H9 (cell line): Measurements from ENCODE around the gene HOXD13. TPM values are rescaled to one million over a fixed set of nuclear protein-coding genes. Genes with fewer than 3 reads are reported as not detected.

Experiments used
- DNase-seq: peaks from one replicate; pipeline ENCODE4 v3.0.0-alpha.2; 2017
- H2AFZ ChIP-seq: one replicate; pipeline ENCODE4 v1.6.1; 2013; ENCODE audit warnings: mild to moderate bottlenecking, low read length, control low read depth, moderate library complexity
- H2AK5ac ChIP-seq: 2 replicates; pipeline ENCODE4 v1.6.1; 2013; ENCODE audit warnings: low read length, control low read depth, mixed read lengths; ENCODE audit not compliant: insufficient read length
- H2BK120ac ChIP-seq: one replicate; pipeline ENCODE4 v1.6.1; 2013; ENCODE audit warnings: low read depth, mild to moderate bottlenecking, low read length, control low read depth, inconsistent platforms; ENCODE audit not compliant: poor library complexity, severe bottlenecking
- H2BK12ac ChIP-seq: 2 replicates; pipeline ENCODE4 v1.6.1; 2013; ENCODE audit warnings: low read length, control low read depth, mixed read lengths, low read depth; ENCODE audit not compliant: insufficient read length
- H2BK15ac ChIP-seq: 2 replicates; pipeline ENCODE4 v1.6.1; 2013; ENCODE audit warnings: low read depth, low read length, control low read depth
- H2BK20ac ChIP-seq: one replicate; pipeline ENCODE4 v1.6.1; 2013; ENCODE audit warnings: low read depth, mild to moderate bottlenecking, low read length, control low read depth, inconsistent platforms; ENCODE audit not compliant: poor library complexity, severe bottlenecking
- H2BK5ac ChIP-seq: 2 replicates; pipeline ENCODE4 v1.6.1; 2013; ENCODE audit warnings: low read length, control low read depth, mixed read lengths; ENCODE audit not compliant: insufficient read length
- H3K14ac ChIP-seq: 2 replicates; pipeline ENCODE4 v1.6.1; 2013; ENCODE audit warnings: low read length, control low read depth; ENCODE audit not compliant: insufficient read depth
- H3K18ac ChIP-seq: 2 replicates; pipeline ENCODE4 v1.6.1; 2013; ENCODE audit warnings: low read depth, mild to moderate bottlenecking, mixed read lengths, low read length, control low read depth; ENCODE audit not compliant: insufficient read length
- H3K23ac ChIP-seq: 2 replicates; pipeline ENCODE4 v1.6.1; 2013; ENCODE audit warnings: low read length, control low read depth, mixed read lengths, low read depth; ENCODE audit not compliant: insufficient read length
- H3K23me2 ChIP-seq: 2 replicates; pipeline ENCODE4 v1.6.1; 2013; ENCODE audit warnings: low read depth, mild to moderate bottlenecking, mixed read lengths, low read length, control low read depth; ENCODE audit not compliant: insufficient read length, poor library complexity, severe bottlenecking
- H3K27ac ChIP-seq: 2 replicates; pipeline ENCODE4 v1.5.1; 2013; ENCODE audit warnings: low read length, control low read depth, mixed read lengths, low read depth; ENCODE audit not compliant: insufficient read length
- H3K27me3 ChIP-seq: 2 replicates; pipeline ENCODE4 v1.6.1; 2013; ENCODE audit warnings: low read length, control low read depth, inconsistent platforms; ENCODE audit not compliant: insufficient read depth
- H3K4ac ChIP-seq: 2 replicates; pipeline ENCODE4 v1.6.1; 2013; ENCODE audit warnings: low read depth, mild to moderate bottlenecking, control low read depth, inconsistent platforms, low read length, moderate library complexity
- H3K4me1 ChIP-seq: 2 replicates; pipeline ENCODE4 v1.6.1; 2013; ENCODE audit warnings: low read length, control low read depth, inconsistent platforms; ENCODE audit not compliant: insufficient read depth
- H3K4me2 ChIP-seq: 2 replicates; pipeline ENCODE4 v1.6.1; 2013; ENCODE audit warnings: low read length, control low read depth, mixed read lengths; ENCODE audit not compliant: insufficient read length, insufficient read depth
- H3K56ac ChIP-seq: 2 replicates; pipeline ENCODE4 v1.6.1; 2013; ENCODE audit warnings: low read depth, mild to moderate bottlenecking, mixed read lengths, low read length, control low read depth; ENCODE audit not compliant: insufficient read length
- H3K79me1 ChIP-seq: 2 replicates; pipeline ENCODE4 v1.6.1; 2013; ENCODE audit warnings: low read depth, mild to moderate bottlenecking, moderate library complexity, low read length, control low read depth, inconsistent platforms; ENCODE audit not compliant: insufficient read depth, poor library complexity, severe bottlenecking
- H3K79me2 ChIP-seq: 2 replicates; pipeline ENCODE4 v1.6.1; 2013; ENCODE audit warnings: low read length, control low read depth, inconsistent platforms; ENCODE audit not compliant: insufficient read depth
- H3K9ac ChIP-seq: 2 replicates; pipeline ENCODE4 v1.6.1; 2013; ENCODE audit warnings: low read length, control low read depth, mixed read lengths; ENCODE audit not compliant: insufficient read length; ENCODE audit errors: extremely low read depth
- H3K9me3 ChIP-seq: one replicate; pipeline ENCODE4 v1.6.1; 2013; ENCODE audit warnings: low read depth, low read length, inconsistent platforms; ENCODE audit not compliant: control insufficient read depth
- H3T11ph ChIP-seq: one replicate; pipeline ENCODE4 v1.6.1; 2013; ENCODE audit warnings: mild to moderate bottlenecking, low read length, control low read depth, inconsistent platforms
- H4K20me1 ChIP-seq: one replicate; pipeline ENCODE4 v1.6.1; 2013; ENCODE audit not compliant: control insufficient read depth, insufficient read length, insufficient read depth
- H4K5ac ChIP-seq: 2 replicates; pipeline ENCODE4 v1.6.1; 2013; ENCODE audit warnings: low read depth, mild to moderate bottlenecking, mixed read lengths, low read length, control low read depth; ENCODE audit not compliant: insufficient read length
- H4K8ac ChIP-seq: replicated peaks from 2 replicates; pipeline ENCODE4 v1.6.1; 2013; ENCODE audit warnings: low read length, control low read depth, mixed read lengths, low read depth; ENCODE audit not compliant: insufficient read length
- H4K91ac ChIP-seq: 2 replicates; pipeline ENCODE4 v1.6.1; 2013; ENCODE audit warnings: low read depth, mild to moderate bottlenecking, moderate library complexity, mixed read lengths, low read length, control low read depth; ENCODE audit not compliant: insufficient read length
- H3K27ac Mint-ChIP-seq, 3 experiments: 2 replicates in 2 of 3; 3 replicates in 1 of 3; pipeline ENCODE4 v1.8.0; 2020 to 2021; ENCODE audit warnings: mixed read lengths in 3 of 3, mild to moderate bottlenecking in 1 of 3, moderate library complexity in 1 of 3
- H3K27me3 Mint-ChIP-seq: 2 replicates; pipeline ENCODE4 v1.8.0; 2021; ENCODE audit warnings: low read depth, mild to moderate bottlenecking, moderate library complexity, mixed read lengths
- H3K36me3 Mint-ChIP-seq, 3 experiments: 2 replicates in 2 of 3; 3 replicates in 1 of 3; pipeline ENCODE4 v1.8.0; 2020 to 2021; ENCODE audit warnings: low read depth in 3 of 3, mixed read lengths in 3 of 3; ENCODE audit not compliant: insufficient read depth in 1 of 3
- H3K4me1 Mint-ChIP-seq, 2 experiments: 2 replicates each; pipeline ENCODE4 v1.8.0; 2020; ENCODE audit warnings: mixed read lengths in 2 of 2
- H3K4me3 Mint-ChIP-seq, 2 experiments: 2 replicates in 1 of 2; 3 replicates in 1 of 2; pipeline ENCODE4 v1.8.0; 2020 to 2021; ENCODE audit warnings: mild to moderate bottlenecking in 2 of 2, mixed read lengths in 2 of 2, moderate library complexity in 1 of 2
- H3K9me3 Mint-ChIP-seq, 2 experiments: 2 replicates in 1 of 2; 3 replicates in 1 of 2; pipeline ENCODE4 v1.8.0; 2020; ENCODE audit warnings: mild to moderate bottlenecking in 2 of 2, mixed read lengths in 2 of 2, moderate library complexity in 1 of 2
- CTCF ChIP-seq: fragments of 200-600 bp; sonication (generic); conservative IDR thresholded peaks from 3 replicates; pipeline ENCODE4 v1.8.0; 2021; ENCODE audit warnings: antibody characterized with exemption, mild to moderate bottlenecking
- WGBS: extraction: QIAGEN DNeasy Blood & Tissue Kit; methylation state at CpG from one replicate; pipeline ENCODE4 v1.1.7; 2013; ENCODE audit warnings: missing lambda C conversion rate, low lambda C conversion rate, mixed read lengths; ENCODE audit not compliant: insufficient read length; ENCODE audit errors: extremely low coverage; 5-methylcytosine and 5-hydroxymethylcytosine counted together
- total RNA-seq: library from RNA; stranded (reverse); gene quantifications from 2 replicates; pipeline ENCODE4 v1.2.1, GENCODE V29; 2021

The HOXD13 gene
- total RNA-seq, 1 experiment from 2014 or later = not detected

GRCh38 chr2:176076796-176077195 lies 15.7 kb upstream of the HOXD13 start:
- Histone ChIP-seq H3K4me2 (no peak overlapping the region), H3T11ph (no peak overlapping the region), H3K27ac (no peak overlapping the region), H3K27me3 (peaks cover 87% of the 10 kb centered on the region), H3K9me3 (no peaks in the 10 kb centered on the region), H4K91ac (no peak overlapping the region), H4K20me1 (no peaks in the 10 kb centered on the region), H3K23me2 (peaks cover 7% of the 10 kb centered on the region), H2BK15ac (no peak overlapping the region), H3K4me1 (no peaks in the 10 kb centered on the region), H2AK5ac (no peak overlapping the region), H4K8ac (no peak overlapping the region), H2BK120ac (no peak overlapping the region), H3K18ac (no peak overlapping the region), H3K9ac (no peak overlapping the region), H3K14ac (no peak overlapping the region), H3K23ac (no peak overlapping the region), H3K4ac (no peak overlapping the region), H2BK12ac (no peak overlapping the region), H3K79me2 (no peaks in the 10 kb centered on the region), H3K79me1 (no peaks in the 10 kb centered on the region), H2BK5ac (no peak overlapping the region), H2BK20ac (no peak overlapping the region), H3K56ac (no peak overlapping the region), H2AFZ (no peak overlapping the region), H4K5ac (no peak overlapping the region)
- Mint-ChIP-seq H3K4me1 (peaks cover 15 to 36% of the 10 kb centered on the region in 2 experiments), H3K36me3 (peaks cover 0 to 4% (median 0%) of the 10 kb centered on the region in 3 experiments; a peak in 1 of 7 replicates), H3K27ac (no peak overlapping the region), H3K9me3 (peaks cover 10 to 11% of the 10 kb centered on the region in 2 experiments), H3K4me3 (no peak overlapping the region), H3K27me3 (peaks cover 96% of the 10 kb centered on the region)
- WGBS = no CpG with 5 or more reads among the region's 2 CpGs
- no peak for TF ChIP-seq CTCF
- no peak for DNase-seq
